CD14-positive monocyte (primary cell): ENCODE results near the gene KIF3A. TPM values are rescaled to one million over a fixed set of nuclear protein-coding genes. Genes with fewer than 3 reads are reported as not detected.

Source experiments
- DNase-seq, 3 donors: peaks; one replicate each; pipeline ENCODE4 v3.0.0-alpha.2; 2011 to 2022
- H2AFZ ChIP-seq: 2 replicates; pipeline ENCODE4 v1.6.0; 2012; ENCODE audit warnings: mild to moderate bottlenecking, low read depth, low read length, inconsistent platforms; ENCODE audit not compliant: insufficient read depth, poor library complexity, severe bottlenecking
- H3K27ac ChIP-seq, 2 donors: 1 replicate in 1 of 2; 2 replicates in 1 of 2; pipeline ENCODE4 v1.5.1; 2012 to 2013; ENCODE audit warnings: low read length in 2 of 2, control low read depth in 1 of 2, inconsistent platforms in 1 of 2, low read depth in 1 of 2, mild to moderate bottlenecking in 1 of 2
- H3K27me3 ChIP-seq, 2 donors: one replicate each; pipeline versions ENCODE4 v1.6.0 to v1.6.1; 2011 to 2013; ENCODE audit warnings: low read length in 2 of 2; ENCODE audit not compliant: control insufficient read depth in 2 of 2, insufficient read depth in 2 of 2
- H3K36me3 ChIP-seq, 2 donors: replicated peaks in 1 of 2; 1 replicate in 1 of 2; 2 replicates in 1 of 2; pipeline versions ENCODE4 v1.5.1 to v1.6.1; 2012 to 2013; ENCODE audit warnings: low read length in 2 of 2, control low read depth in 1 of 2, inconsistent platforms in 1 of 2, mild to moderate bottlenecking in 1 of 2; ENCODE audit not compliant: insufficient read depth in 2 of 2, control insufficient read depth in 1 of 2
- H3K4me1 ChIP-seq, 2 donors: 1 replicate in 1 of 2; 2 replicates in 1 of 2; pipeline versions ENCODE4 v1.5.1 to v1.6.1; 2012 to 2013; ENCODE audit warnings: low read length in 2 of 2, control low read depth in 1 of 2, inconsistent platforms in 1 of 2, mild to moderate bottlenecking in 1 of 2, moderate library complexity in 1 of 2; ENCODE audit not compliant: insufficient read depth in 2 of 2, control insufficient read depth in 1 of 2
- H3K4me2 ChIP-seq: replicated peaks from 2 replicates; pipeline ENCODE3; 2012; ENCODE audit warnings: low read length, moderate library complexity, mild to moderate bottlenecking; ENCODE audit not compliant: poor library complexity, severe bottlenecking; ENCODE audit errors: extremely low read depth
- H3K4me3 ChIP-seq, 3 experiments: fragments of 200-600 bp in 1 of 3; sonication (generic) in 1 of 3; replicated peaks in 1 of 3; 1 replicate in 2 of 3; 2 replicates in 1 of 3; pipeline ENCODE4 v1.5.1; 2011 to 2013; ENCODE audit warnings: low read length in 3 of 3, mild to moderate bottlenecking in 3 of 3, control low read depth in 2 of 3, low read depth in 2 of 3, inconsistent platforms in 1 of 3, moderate library complexity in 1 of 3
- H3K79me2 ChIP-seq: 2 replicates; pipeline ENCODE4 v1.6.0; 2012; ENCODE audit warnings: mild to moderate bottlenecking, control low read depth, inconsistent platforms, low read length, moderate library complexity; ENCODE audit not compliant: insufficient read depth
- H3K9ac ChIP-seq: 2 replicates; pipeline ENCODE4 v1.6.0; 2017; ENCODE audit warnings: low read length, mild to moderate bottlenecking; ENCODE audit not compliant: insufficient read depth, poor library complexity, severe bottlenecking
- H3K9me3 ChIP-seq, 2 donors: replicated peaks in 1 of 2; 1 replicate in 1 of 2; 2 replicates in 1 of 2; pipeline versions ENCODE4 v1.5.1 to v1.6.1; 2012 to 2013; ENCODE audit warnings: low read length in 2 of 2, control low read depth in 1 of 2; ENCODE audit not compliant: control insufficient read depth in 1 of 2, insufficient read depth in 1 of 2
- H4K20me1 ChIP-seq: 2 replicates; pipeline ENCODE4 v1.6.0; 2012; ENCODE audit warnings: mild to moderate bottlenecking, low read length, control low read depth, moderate library complexity; ENCODE audit not compliant: insufficient read depth
- H3K27ac Mint-ChIP-seq, 7 donors: one replicate each; pipeline ENCODE4 v1.8.0; 2020; ENCODE audit warnings: mild to moderate bottlenecking in 7 of 7, mixed read lengths in 7 of 7, moderate library complexity in 6 of 7, inconsistent platforms in 2 of 7
- H3K27me3 Mint-ChIP-seq, 3 donors: one replicate each; pipeline ENCODE4 v1.8.0; 2021 to 2022; ENCODE audit warnings: low read depth in 3 of 3, mild to moderate bottlenecking in 3 of 3, mixed read lengths in 3 of 3, moderate library complexity in 3 of 3, inconsistent platforms in 1 of 3
- H3K36me3 Mint-ChIP-seq, 2 donors: one replicate each; pipeline ENCODE4 v1.8.0; 2020; ENCODE audit warnings: mixed read lengths in 2 of 2, inconsistent platforms in 1 of 2, mild to moderate bottlenecking in 1 of 2
- H3K4me1 Mint-ChIP-seq: one replicate; pipeline ENCODE4 v1.8.0; 2020; ENCODE audit warnings: mild to moderate bottlenecking, mixed read lengths
- H3K4me3 Mint-ChIP-seq, 2 donors: one replicate each; pipeline ENCODE4 v1.8.0; 2020; ENCODE audit warnings: mild to moderate bottlenecking in 2 of 2, mixed read lengths in 2 of 2, moderate library complexity in 1 of 2
- H3K9me3 Mint-ChIP-seq, 7 donors: one replicate each; pipeline ENCODE4 v1.8.0; 2020 to 2022; ENCODE audit warnings: mixed read lengths in 7 of 7, mild to moderate bottlenecking in 6 of 7, moderate library complexity in 6 of 7, inconsistent platforms in 2 of 7
- WGBS: methylation state at CpG from one replicate; pipeline ENCODE4 v1.1.5; 2013; ENCODE audit warnings: missing lambda C conversion rate; ENCODE audit not compliant: insufficient coverage; 5-methylcytosine and 5-hydroxymethylcytosine counted together
- intact Hi-C, 2 donors: fragments of 100-400 bp; cut with micrococcal nuclease; formaldehyde crosslinking; loops; one replicate each; pipeline versions ENCODE4 v1.15.0 to v1.15.1; 2023
- polyA plus RNA-seq, 3 donors: library from polyadenylated mRNA; depleted of rRNA in 1 of 3; unstranded in 2 of 3; stranded (reverse) in 1 of 3; fragments of 300-500 nt in 2 of 3; fragments of >200 nt in 1 of 3; fragmentation: Illumina TruSeq in 2 of 3; gene quantifications; 1 replicate in 2 of 3; 2 replicates in 1 of 3; pipeline ENCODE4 v1.2.3, GENCODE V29; 2012 to 2021
- TF ChIP-seq, protein P1 (sequence below): fragments of 200-600 bp; IDR thresholded peaks from one replicate; pipeline ENCODE4 v1.8.0; 2022; ENCODE audit warnings: antibody characterized with exemption, mild to moderate bottlenecking

Gene KIF3A
- polyA plus RNA-seq, 3 donors = 0.68 to 1.3 (median 1.2) TPM

DNA sequence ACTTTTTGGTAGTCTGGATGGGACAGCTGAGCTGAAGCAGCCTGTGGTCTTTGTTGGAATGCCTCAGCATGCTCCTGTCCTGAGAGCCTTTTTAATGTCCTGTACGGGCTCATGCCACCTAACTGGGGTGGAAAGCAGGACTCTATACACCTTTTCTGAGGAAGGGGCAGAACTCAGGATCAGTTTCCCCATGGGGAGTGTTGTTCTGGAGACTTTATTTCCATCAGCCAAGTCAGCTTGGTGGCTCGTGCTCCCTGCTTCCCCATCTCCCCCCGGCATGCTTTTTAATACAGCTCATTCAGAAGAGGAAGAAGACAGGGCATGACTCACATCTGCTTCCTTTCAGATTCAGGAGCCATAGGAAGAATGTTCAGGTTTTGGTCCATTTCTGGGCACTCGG lies 44.8 kb upstream of the KIF3A start:
- Histone ChIP-seq H4K20me1 (no peaks in the 10 kb centered on the region), H3K9me3 (peaks cover 3 to 9% of the 10 kb centered on the region in 2 donors), H2AFZ (no peak overlapping the region), H3K4me3 (no peak overlapping the region), H3K36me3 (no peaks in the 10 kb centered on the region), H3K4me1 (peaks cover 16 to 21% of the 10 kb centered on the region in 2 donors), H3K79me2 (no peaks in the 10 kb centered on the region), H3K9ac (no peak overlapping the region), H3K27me3 (peaks cover 36 to 47% of the 10 kb centered on the region in 2 donors), H3K4me2 (peak overlapping the region; percentile 37), H3K27ac (no peak overlapping the region)
- Mint-ChIP-seq H3K4me3 (peak overlapping the region in 1 of 2 donors; percentile 56), H3K4me1 (peaks cover 17% of the 10 kb centered on the region), H3K9me3 (peaks cover 0 to 6% (median 3%) of the 10 kb centered on the region in 7 donors), H3K27ac (peak overlapping the region in 1 of 7 donors; percentile 27), H3K27me3 (peaks cover 38 to 54% (median 50%) of the 10 kb centered on the region in 3 donors), H3K36me3 (peaks cover 3 to 4% of the 10 kb centered on the region in 2 donors)
- intact Hi-C loops = no loop called here
- TF ChIP-seq, protein P1, sequence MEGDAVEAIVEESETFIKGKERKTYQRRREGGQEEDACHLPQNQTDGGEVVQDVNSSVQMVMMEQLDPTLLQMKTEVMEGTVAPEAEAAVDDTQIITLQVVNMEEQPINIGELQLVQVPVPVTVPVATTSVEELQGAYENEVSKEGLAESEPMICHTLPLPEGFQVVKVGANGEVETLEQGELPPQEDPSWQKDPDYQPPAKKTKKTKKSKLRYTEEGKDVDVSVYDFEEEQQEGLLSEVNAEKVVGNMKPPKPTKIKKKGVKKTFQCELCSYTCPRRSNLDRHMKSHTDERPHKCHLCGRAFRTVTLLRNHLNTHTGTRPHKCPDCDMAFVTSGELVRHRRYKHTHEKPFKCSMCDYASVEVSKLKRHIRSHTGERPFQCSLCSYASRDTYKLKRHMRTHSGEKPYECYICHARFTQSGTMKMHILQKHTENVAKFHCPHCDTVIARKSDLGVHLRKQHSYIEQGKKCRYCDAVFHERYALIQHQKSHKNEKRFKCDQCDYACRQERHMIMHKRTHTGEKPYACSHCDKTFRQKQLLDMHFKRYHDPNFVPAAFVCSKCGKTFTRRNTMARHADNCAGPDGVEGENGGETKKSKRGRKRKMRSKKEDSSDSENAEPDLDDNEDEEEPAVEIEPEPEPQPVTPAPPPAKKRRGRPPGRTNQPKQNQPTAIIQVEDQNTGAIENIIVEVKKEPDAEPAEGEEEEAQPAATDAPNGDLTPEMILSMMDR = no peak
- DNase-seq = peak; percentile 63 to 83 (median 77)
- WGBS = no CpG with 5 or more reads among the region's 4 CpGs

GRCh38 chr5:132781029-132781428 lies 43.7 kb upstream of the KIF3A start:
- no peak overlapping the region for H3K27ac Mint-ChIP-seq
- H3K9me3 Mint-ChIP-seq = peaks cover 0 to 9% (median 3%) of the 10 kb centered on the region in 7 donors
- intact Hi-C loops = no loop called here
- peaks cover 23% of the 10 kb centered on the region for H3K4me1 Mint-ChIP-seq
- no peaks in the 10 kb centered on the region for H3K36me3 ChIP-seq
- peaks cover 23 to 29% of the 10 kb centered on the region in 2 donors for H3K4me1 ChIP-seq
- H3K4me2 ChIP-seq = no peak overlapping the region
- H3K27me3 Mint-ChIP-seq = peaks cover 42 to 61% (median 53%) of the 10 kb centered on the region in 3 donors
- peak overlapping the region in 1 of 2 donors; percentile 46 for H3K4me3 Mint-ChIP-seq
- peaks cover 3 to 4% of the 10 kb centered on the region in 2 donors for H3K36me3 Mint-ChIP-seq
- H3K4me3 ChIP-seq = no peak overlapping the region
- H4K20me1 ChIP-seq = no peaks in the 10 kb centered on the region
- WGBS = 83% methylated on average over 2 of the region's 4 CpGs
- DNase-seq = no peak
- H3K9me3 ChIP-seq = peaks cover 3 to 9% of the 10 kb centered on the region in 2 donors
- peaks cover 39 to 54% of the 10 kb centered on the region in 2 donors for H3K27me3 ChIP-seq
- TF ChIP-seq, protein P1 = no peak
- H3K27ac ChIP-seq = no peak overlapping the region
- no peak overlapping the region for H2AFZ ChIP-seq
- no peak overlapping the region for H3K9ac ChIP-seq
- H3K79me2 ChIP-seq = no peaks in the 10 kb centered on the region
